Natural killer cell (primary cell): ENCODE data around the gene SLFN5. TPM values are rescaled to one million over a fixed set of nuclear protein-coding genes. Genes with fewer than 3 reads are reported as not detected.

Experiments used
- ATAC-seq, 3 donors: fragments of 150-1000 bp in 2 of 3; fragments of 200-7000 bp in 1 of 3; cut with Tn5 transposase; 1 replicate in 1 of 3; 2 replicates in 2 of 3; pipeline ENCODE4 v1.10.0; 2021; ENCODE audit warnings: mild to moderate bottlenecking in 2 of 3, moderate library complexity in 2 of 3
- DNase-seq, 2 donors: peaks; one replicate each; pipeline versions ENCODE4 v3.0.0 to v3.0.0-alpha.2; 2013 to 2021; ENCODE audit warnings: mixed read lengths in 1 of 2
- H3K27ac ChIP-seq: one replicate; pipeline ENCODE4 v1.5.1; 2013; ENCODE audit warnings: mild to moderate bottlenecking, low read length
- H3K27me3 ChIP-seq: one replicate; pipeline ENCODE4 v1.6.1; 2013; ENCODE audit warnings: low read length; ENCODE audit not compliant: control insufficient read depth, insufficient read depth
- H3K36me3 ChIP-seq: one replicate; pipeline ENCODE4 v1.6.1; 2013; ENCODE audit warnings: low read length; ENCODE audit not compliant: control insufficient read depth, insufficient read depth
- H3K4me1 ChIP-seq: one replicate; pipeline ENCODE4 v1.6.1; 2013; ENCODE audit warnings: low read length; ENCODE audit not compliant: control insufficient read depth, insufficient read depth
- H3K4me3 ChIP-seq: one replicate; pipeline ENCODE4 v1.5.1; 2013; ENCODE audit warnings: low read length
- H3K9me3 ChIP-seq: one replicate; pipeline ENCODE4 v1.6.1; 2013; ENCODE audit warnings: low read length; ENCODE audit not compliant: control insufficient read depth, insufficient read depth
- H3K27ac Mint-ChIP-seq, 2 donors: one replicate each; pipeline ENCODE4 v1.8.0; 2022; ENCODE audit warnings: mild to moderate bottlenecking in 2 of 2, mixed read lengths in 2 of 2, moderate library complexity in 1 of 2
- H3K27me3 Mint-ChIP-seq, 2 donors: one replicate each; pipeline ENCODE4 v1.8.0; 2022; ENCODE audit warnings: low read depth in 2 of 2, mixed read lengths in 2 of 2
- H3K36me3 Mint-ChIP-seq: one replicate; pipeline ENCODE4 v1.8.0; 2022; ENCODE audit warnings: mixed read lengths
- H3K4me1 Mint-ChIP-seq, 2 donors: one replicate each; pipeline ENCODE4 v1.8.0; 2022; ENCODE audit warnings: mixed read lengths in 2 of 2
- H3K4me3 Mint-ChIP-seq: one replicate; pipeline ENCODE4 v1.8.0; 2022; ENCODE audit warnings: mild to moderate bottlenecking, moderate library complexity, mixed read lengths
- H3K9me3 Mint-ChIP-seq, 2 donors: one replicate each; pipeline ENCODE4 v1.8.0; 2022; ENCODE audit warnings: mixed read lengths in 2 of 2
- WGBS: methylation state at CpG from one replicate; pipeline ENCODE4 v1.1.7; 2013; ENCODE audit warnings: missing lambda C conversion rate; ENCODE audit not compliant: insufficient coverage; 5-methylcytosine and 5-hydroxymethylcytosine counted together
- intact Hi-C: fragments of 100-400 bp; cut with micrococcal nuclease; formaldehyde crosslinking; loops from one replicate; pipeline ENCODE4 v1.14.2; 2022
- total RNA-seq, 4 donors: library from RNA; stranded (reverse); fragments of 120-200 nt in 1 of 4; gene quantifications; one replicate each; pipeline versions ENCODE4 v1.2.3 to v1.2.4, GENCODE V29; 2013 to 2022
- TF ChIP-seq, protein P1 (sequence below): fragments of 200-600 bp; IDR thresholded peaks from one replicate; pipeline ENCODE4 v1.8.0; 2022; ENCODE audit warnings: antibody characterized with exemption

The SLFN5 gene
- total RNA-seq, 3 donors from 2014 or later (not counting 1 experiment from before 2014, with no cell fraction given), result 118 to 164 (median 141) TPM

DNA sequence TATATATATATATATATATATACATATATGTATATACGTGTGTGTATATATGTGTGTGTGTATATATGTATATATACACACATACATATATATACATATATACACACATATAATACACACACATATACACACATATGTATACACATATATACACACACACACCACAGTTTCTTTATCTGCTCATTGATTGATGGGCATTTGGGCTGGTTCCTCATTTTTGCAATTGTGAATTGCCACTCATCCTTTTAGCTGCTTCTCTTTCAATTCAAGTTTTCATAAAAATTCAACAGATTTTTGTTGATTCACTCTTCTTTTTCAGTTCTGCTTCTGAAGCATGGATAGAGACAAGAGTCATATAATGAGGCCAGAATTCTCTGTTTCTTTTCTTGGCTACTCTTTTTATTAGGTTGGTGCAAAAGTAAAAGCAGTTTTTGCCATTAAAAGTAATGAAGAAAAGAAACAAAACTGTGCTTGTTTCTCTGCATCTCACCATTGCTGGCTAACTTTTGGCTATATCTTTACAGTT, 44.5 kb downstream of the SLFN5 start:
- Mint-ChIP-seq H3K27ac (no peak overlapping the region), H3K4me3 (no peak overlapping the region), H3K4me1 (peaks cover 18 to 32% of the 10 kb centered on the region in 2 donors), H3K27me3 (no peaks in the 10 kb centered on the region), H3K36me3 (peaks cover 10% of the 10 kb centered on the region), H3K9me3 (peaks cover 0 to 2% of the 10 kb centered on the region in 2 donors)
- intact Hi-C loops, result no loop called here
- Histone ChIP-seq H3K36me3 (no peaks in the 10 kb centered on the region), H3K27me3 (no peaks in the 10 kb centered on the region), H3K27ac (no peak overlapping the region), H3K9me3 (no peaks in the 10 kb centered on the region), H3K4me3 (no peak overlapping the region), H3K4me1 (no peaks in the 10 kb centered on the region)
- TF ChIP-seq, protein P1, sequence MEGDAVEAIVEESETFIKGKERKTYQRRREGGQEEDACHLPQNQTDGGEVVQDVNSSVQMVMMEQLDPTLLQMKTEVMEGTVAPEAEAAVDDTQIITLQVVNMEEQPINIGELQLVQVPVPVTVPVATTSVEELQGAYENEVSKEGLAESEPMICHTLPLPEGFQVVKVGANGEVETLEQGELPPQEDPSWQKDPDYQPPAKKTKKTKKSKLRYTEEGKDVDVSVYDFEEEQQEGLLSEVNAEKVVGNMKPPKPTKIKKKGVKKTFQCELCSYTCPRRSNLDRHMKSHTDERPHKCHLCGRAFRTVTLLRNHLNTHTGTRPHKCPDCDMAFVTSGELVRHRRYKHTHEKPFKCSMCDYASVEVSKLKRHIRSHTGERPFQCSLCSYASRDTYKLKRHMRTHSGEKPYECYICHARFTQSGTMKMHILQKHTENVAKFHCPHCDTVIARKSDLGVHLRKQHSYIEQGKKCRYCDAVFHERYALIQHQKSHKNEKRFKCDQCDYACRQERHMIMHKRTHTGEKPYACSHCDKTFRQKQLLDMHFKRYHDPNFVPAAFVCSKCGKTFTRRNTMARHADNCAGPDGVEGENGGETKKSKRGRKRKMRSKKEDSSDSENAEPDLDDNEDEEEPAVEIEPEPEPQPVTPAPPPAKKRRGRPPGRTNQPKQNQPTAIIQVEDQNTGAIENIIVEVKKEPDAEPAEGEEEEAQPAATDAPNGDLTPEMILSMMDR, result no peak
- ATAC-seq, result no peak
- no peak for DNase-seq
- WGBS, result no CpG with 5 or more reads among the region's 1 CpG

DNA sequence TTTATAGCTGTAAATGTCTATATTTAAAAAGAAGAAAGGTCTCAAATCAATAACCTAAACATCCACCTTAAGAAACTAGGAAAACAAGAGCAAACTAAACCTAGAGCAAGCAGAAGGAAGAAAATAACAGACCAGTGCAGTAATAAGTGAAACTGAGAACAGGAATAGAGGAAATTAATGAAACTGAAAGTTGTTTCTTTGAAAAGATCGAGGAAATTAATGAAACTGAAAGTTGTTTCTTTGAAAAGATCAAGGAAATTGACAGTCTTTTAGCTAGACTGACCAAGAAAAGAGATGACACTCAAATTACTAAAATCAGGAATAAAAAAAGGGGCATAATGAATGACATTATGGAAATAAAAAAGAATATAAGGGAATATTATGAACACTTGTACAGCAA, 46.4 kb downstream of the SLFN5 start:
- H3K27ac ChIP-seq, result peak overlapping the region; percentile 14
- TF ChIP-seq, protein P1, result no peak
- peaks cover 0 to 2% of the 10 kb centered on the region in 2 donors for H3K9me3 Mint-ChIP-seq
- H3K4me1 Mint-ChIP-seq, result peaks cover 18 to 32% of the 10 kb centered on the region in 2 donors
- no peaks in the 10 kb centered on the region for H3K27me3 ChIP-seq
- no peaks in the 10 kb centered on the region for H3K27me3 Mint-ChIP-seq
- H3K36me3 ChIP-seq, result no peaks in the 10 kb centered on the region
- DNase-seq, result peak in 1 of 2 donors; percentile 37
- no peaks in the 10 kb centered on the region for H3K4me1 ChIP-seq
- no peak overlapping the region for H3K4me3 ChIP-seq
- peak overlapping the region; percentile 84 for H3K4me3 Mint-ChIP-seq
- WGBS, result 0% methylated on average over 1 of the region's 1 CpG
- no peaks in the 10 kb centered on the region for H3K9me3 ChIP-seq
- peak in 2 of 3 donors; percentile 44 to 79 for ATAC-seq
- intact Hi-C loops, result no loop called here
- peak overlapping the region; percentile 87 for H3K27ac Mint-ChIP-seq
- H3K36me3 Mint-ChIP-seq, result peaks cover 10% of the 10 kb centered on the region

DNA sequence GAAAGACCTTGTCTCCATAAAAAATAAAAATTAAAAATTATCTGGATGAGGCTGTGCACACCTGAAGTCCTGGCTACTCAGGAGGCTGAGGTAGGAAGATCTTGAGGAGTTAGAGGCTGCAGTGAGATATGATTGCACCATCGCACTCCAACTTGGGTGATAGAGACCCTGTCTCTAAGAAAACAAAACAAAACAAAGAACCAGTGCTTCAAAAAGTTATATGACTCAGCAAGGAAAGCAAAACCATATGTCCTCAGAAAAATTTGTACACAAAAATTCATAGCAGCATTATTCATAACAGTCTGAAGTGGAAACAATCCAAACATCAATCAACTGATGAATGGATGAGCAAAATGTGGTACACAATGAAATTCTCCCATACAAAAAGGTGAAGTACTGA, 48.9 kb downstream of the SLFN5 start:
- TF ChIP-seq, protein P1, result no peak
- 63% methylated on average over 1 of the region's 1 CpG for WGBS
- H3K27ac Mint-ChIP-seq, result no peak overlapping the region
- Histone ChIP-seq H3K9me3 (no peaks in the 10 kb centered on the region), H3K36me3 (no peaks in the 10 kb centered on the region), H3K4me3 (no peak overlapping the region), H3K27me3 (no peaks in the 10 kb centered on the region), H3K4me1 (no peaks in the 10 kb centered on the region), H3K27ac (no peak overlapping the region)
- ATAC-seq, result no peak
- peaks cover 10% of the 10 kb centered on the region for H3K36me3 Mint-ChIP-seq
- peaks cover 18 to 19% of the 10 kb centered on the region in 2 donors for H3K4me1 Mint-ChIP-seq
- intact Hi-C loops, result no loop called here
- no peak overlapping the region for H3K4me3 Mint-ChIP-seq
- H3K9me3 Mint-ChIP-seq, result peaks cover 0 to 2% of the 10 kb centered on the region in 2 donors
- no peaks in the 10 kb centered on the region for H3K27me3 Mint-ChIP-seq
- DNase-seq, result no peak
